Natural killer cell (primary cell): ENCODE data around the gene DTX4. TPM values are rescaled to one million over a fixed set of nuclear protein-coding genes. Genes with fewer than 3 reads are reported as not detected.

Experiments
- ATAC-seq, 3 donors: fragments of 150-1000 bp in 2 of 3; fragments of 200-7000 bp in 1 of 3; cut with Tn5 transposase; 1 replicate in 1 of 3; 2 replicates in 2 of 3; pipeline ENCODE4 v1.10.0; 2021; ENCODE audit warnings: mild to moderate bottlenecking in 2 of 3, moderate library complexity in 2 of 3
- DNase-seq, 2 donors: peaks; one replicate each; pipeline versions ENCODE4 v3.0.0 to v3.0.0-alpha.2; 2013 to 2021; ENCODE audit warnings: mixed read lengths in 1 of 2
- H3K27ac ChIP-seq: one replicate; pipeline ENCODE4 v1.5.1; 2013; ENCODE audit warnings: mild to moderate bottlenecking, low read length
- H3K27me3 ChIP-seq: one replicate; pipeline ENCODE4 v1.6.1; 2013; ENCODE audit warnings: low read length; ENCODE audit not compliant: control insufficient read depth, insufficient read depth
- H3K36me3 ChIP-seq: one replicate; pipeline ENCODE4 v1.6.1; 2013; ENCODE audit warnings: low read length; ENCODE audit not compliant: control insufficient read depth, insufficient read depth
- H3K4me1 ChIP-seq: one replicate; pipeline ENCODE4 v1.6.1; 2013; ENCODE audit warnings: low read length; ENCODE audit not compliant: control insufficient read depth, insufficient read depth
- H3K4me3 ChIP-seq: one replicate; pipeline ENCODE4 v1.5.1; 2013; ENCODE audit warnings: low read length
- H3K9me3 ChIP-seq: one replicate; pipeline ENCODE4 v1.6.1; 2013; ENCODE audit warnings: low read length; ENCODE audit not compliant: control insufficient read depth, insufficient read depth
- H3K27ac Mint-ChIP-seq, 2 donors: one replicate each; pipeline ENCODE4 v1.8.0; 2022; ENCODE audit warnings: mild to moderate bottlenecking in 2 of 2, mixed read lengths in 2 of 2, moderate library complexity in 1 of 2
- H3K27me3 Mint-ChIP-seq, 2 donors: one replicate each; pipeline ENCODE4 v1.8.0; 2022; ENCODE audit warnings: low read depth in 2 of 2, mixed read lengths in 2 of 2
- H3K36me3 Mint-ChIP-seq: one replicate; pipeline ENCODE4 v1.8.0; 2022; ENCODE audit warnings: mixed read lengths
- H3K4me1 Mint-ChIP-seq, 2 donors: one replicate each; pipeline ENCODE4 v1.8.0; 2022; ENCODE audit warnings: mixed read lengths in 2 of 2
- H3K4me3 Mint-ChIP-seq: one replicate; pipeline ENCODE4 v1.8.0; 2022; ENCODE audit warnings: mild to moderate bottlenecking, moderate library complexity, mixed read lengths
- H3K9me3 Mint-ChIP-seq, 2 donors: one replicate each; pipeline ENCODE4 v1.8.0; 2022; ENCODE audit warnings: mixed read lengths in 2 of 2
- WGBS: methylation state at CpG from one replicate; pipeline ENCODE4 v1.1.7; 2013; ENCODE audit warnings: missing lambda C conversion rate; ENCODE audit not compliant: insufficient coverage; 5-methylcytosine and 5-hydroxymethylcytosine counted together
- intact Hi-C: fragments of 100-400 bp; cut with micrococcal nuclease; formaldehyde crosslinking; loops from one replicate; pipeline ENCODE4 v1.14.2; 2022
- total RNA-seq, 4 donors: library from RNA; stranded (reverse); fragments of 120-200 nt in 1 of 4; gene quantifications; one replicate each; pipeline versions ENCODE4 v1.2.3 to v1.2.4, GENCODE V29; 2013 to 2022
- TF ChIP-seq, protein P1 (sequence below): fragments of 200-600 bp; IDR thresholded peaks from one replicate; pipeline ENCODE4 v1.8.0; 2022; ENCODE audit warnings: antibody characterized with exemption

Gene DTX4
- total RNA-seq, 3 donors from 2014 or later (not counting 1 experiment from before 2014, with no cell fraction given), result 0.21 to 0.90 (median 0.59) TPM

DNA sequence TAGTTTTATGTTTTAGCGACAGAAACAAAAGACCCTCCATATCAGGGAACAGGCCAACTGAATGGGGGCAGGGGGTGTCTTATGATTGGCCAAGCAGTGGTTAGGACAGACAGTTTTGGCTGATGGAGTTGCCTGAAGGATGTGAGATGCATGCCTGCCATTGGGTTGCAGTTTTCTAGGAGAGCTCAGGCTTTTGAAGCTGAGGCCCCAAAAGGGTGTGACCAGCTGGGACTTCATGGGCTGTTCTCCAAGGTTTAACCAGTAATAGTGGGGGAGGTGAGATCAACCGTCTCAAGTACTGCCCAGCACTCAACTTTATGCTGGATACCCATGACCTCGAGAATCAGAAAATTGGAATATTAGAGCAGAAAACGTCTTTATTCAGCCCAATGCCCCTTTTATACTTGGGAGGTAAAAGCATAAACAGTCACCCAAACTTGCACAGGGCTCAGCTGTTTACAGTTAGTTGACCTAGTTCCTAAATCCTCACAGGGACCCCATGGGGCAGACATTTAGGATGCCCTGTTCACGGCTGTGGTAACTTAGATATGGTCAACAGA lies 13.5 kb downstream of the DTX4 start:
- Histone ChIP-seq H3K36me3 (no peaks in the 10 kb centered on the region), H3K4me3 (no peak overlapping the region), H3K4me1 (no peaks in the 10 kb centered on the region), H3K27me3 (no peaks in the 10 kb centered on the region), H3K27ac (no peak overlapping the region), H3K9me3 (no peaks in the 10 kb centered on the region)
- TF ChIP-seq, protein P1, sequence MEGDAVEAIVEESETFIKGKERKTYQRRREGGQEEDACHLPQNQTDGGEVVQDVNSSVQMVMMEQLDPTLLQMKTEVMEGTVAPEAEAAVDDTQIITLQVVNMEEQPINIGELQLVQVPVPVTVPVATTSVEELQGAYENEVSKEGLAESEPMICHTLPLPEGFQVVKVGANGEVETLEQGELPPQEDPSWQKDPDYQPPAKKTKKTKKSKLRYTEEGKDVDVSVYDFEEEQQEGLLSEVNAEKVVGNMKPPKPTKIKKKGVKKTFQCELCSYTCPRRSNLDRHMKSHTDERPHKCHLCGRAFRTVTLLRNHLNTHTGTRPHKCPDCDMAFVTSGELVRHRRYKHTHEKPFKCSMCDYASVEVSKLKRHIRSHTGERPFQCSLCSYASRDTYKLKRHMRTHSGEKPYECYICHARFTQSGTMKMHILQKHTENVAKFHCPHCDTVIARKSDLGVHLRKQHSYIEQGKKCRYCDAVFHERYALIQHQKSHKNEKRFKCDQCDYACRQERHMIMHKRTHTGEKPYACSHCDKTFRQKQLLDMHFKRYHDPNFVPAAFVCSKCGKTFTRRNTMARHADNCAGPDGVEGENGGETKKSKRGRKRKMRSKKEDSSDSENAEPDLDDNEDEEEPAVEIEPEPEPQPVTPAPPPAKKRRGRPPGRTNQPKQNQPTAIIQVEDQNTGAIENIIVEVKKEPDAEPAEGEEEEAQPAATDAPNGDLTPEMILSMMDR, result no peak
- ATAC-seq (no peak), DNase-seq (no peak)
- WGBS, result 98% methylated on average over 4 of the region's 5 CpGs
- no peak overlapping the region for H3K27ac Mint-ChIP-seq
- intact Hi-C loops, result no loop called here
- no peaks in the 10 kb centered on the region for H3K9me3 Mint-ChIP-seq
- no peak overlapping the region for H3K4me3 Mint-ChIP-seq
- no peaks in the 10 kb centered on the region for H3K4me1 Mint-ChIP-seq
- peaks cover 0 to 3% of the 10 kb centered on the region in 2 donors for H3K27me3 Mint-ChIP-seq
- no peaks in the 10 kb centered on the region for H3K36me3 Mint-ChIP-seq

GRCh38 chr11:59186130-59186594 lies 14.2 kb downstream of the DTX4 start:
- Mint-ChIP-seq H3K4me3 (no peak overlapping the region), H3K36me3 (no peaks in the 10 kb centered on the region), H3K4me1 (no peaks in the 10 kb centered on the region), H3K27ac (no peak overlapping the region), H3K27me3 (peaks cover 0 to 5% of the 10 kb centered on the region in 2 donors), H3K9me3 (no peaks in the 10 kb centered on the region)
- intact Hi-C loops, result no loop called here
- Histone ChIP-seq H3K27me3 (no peaks in the 10 kb centered on the region), H3K27ac (no peak overlapping the region), H3K4me3 (no peak overlapping the region), H3K36me3 (no peaks in the 10 kb centered on the region), H3K4me1 (no peaks in the 10 kb centered on the region), H3K9me3 (no peaks in the 10 kb centered on the region)
- TF ChIP-seq, protein P1, result peak; percentile 71
- peak; percentile 54 to 77 (median 62) for ATAC-seq
- WGBS, result 77% methylated on average over 4 of the region's 5 CpGs
- DNase-seq, result peak; percentile 37 to 74

- H3K27ac Mint-ChIP-seq, result no peak overlapping the region
- Histone ChIP-seq H3K9me3 (no peaks in the 10 kb centered on the region), H3K4me1 (no peaks in the 10 kb centered on the region), H3K36me3 (no peaks in the 10 kb centered on the region), H3K4me3 (no peak overlapping the region), H3K27ac (no peak overlapping the region), H3K27me3 (no peaks in the 10 kb centered on the region)
- H3K4me1 Mint-ChIP-seq, result no peaks in the 10 kb centered on the region
- no peak overlapping the region for H3K4me3 Mint-ChIP-seq
- no peaks in the 10 kb centered on the region for H3K9me3 Mint-ChIP-seq
- peaks cover 0 to 5% of the 10 kb centered on the region in 2 donors for H3K27me3 Mint-ChIP-seq
- no peaks in the 10 kb centered on the region for H3K36me3 Mint-ChIP-seq
- intact Hi-C loops, result no loop called here
- WGBS, result 92% methylated on average over 3 of the region's 3 CpGs
- ATAC-seq (no peak), DNase-seq (no peak)
- TF ChIP-seq, protein P1, result no peak
These were observed 15.1 kb downstream of the DTX4 start for GRCh38 chr11:59187035-59187434.

DNA sequence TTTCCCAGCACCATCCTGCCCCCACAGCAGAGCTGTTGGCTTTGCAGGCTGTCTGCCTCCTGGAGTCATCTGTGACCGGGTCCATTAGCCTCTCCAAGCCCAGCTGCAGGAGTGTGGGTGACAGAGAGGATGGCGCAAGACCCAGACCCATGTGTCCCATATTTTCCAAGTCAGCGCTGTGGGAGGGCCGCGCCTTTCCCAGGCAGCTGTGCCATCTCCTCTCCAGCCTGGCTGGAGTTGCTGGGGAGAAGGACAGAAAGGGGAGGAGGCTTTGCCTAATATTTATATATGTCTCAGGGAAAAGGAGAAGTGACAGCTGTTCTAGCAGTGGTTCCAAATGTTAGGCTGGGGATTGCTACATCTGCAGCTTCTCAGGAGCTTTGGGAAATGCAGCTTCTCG lies 15.7 kb downstream of the DTX4 start:
- no peaks in the 10 kb centered on the region for H3K9me3 ChIP-seq
- Mint-ChIP-seq H3K27ac (no peak overlapping the region), H3K4me1 (no peaks in the 10 kb centered on the region), H3K27me3 (peaks cover 0 to 5% of the 10 kb centered on the region in 2 donors), H3K9me3 (no peaks in the 10 kb centered on the region), H3K36me3 (no peaks in the 10 kb centered on the region), H3K4me3 (no peak overlapping the region)
- intact Hi-C loops, result no loop called here
- H3K4me1 ChIP-seq, result no peaks in the 10 kb centered on the region
- TF ChIP-seq, protein P1, result no peak
- WGBS, result 90% methylated on average over 6 of the region's 6 CpGs
- no peak overlapping the region for H3K27ac ChIP-seq
- H3K4me3 ChIP-seq, result no peak overlapping the region
- no peaks in the 10 kb centered on the region for H3K27me3 ChIP-seq
- ATAC-seq (no peak), DNase-seq (no peak)
- H3K36me3 ChIP-seq, result no peaks in the 10 kb centered on the region
